Stimulated activated CD8-positive, alpha-beta memory T cell treated with anti-CD3 and anti-CD28 coated beads, Interleukin-12 subunit alpha, Interleukin-12 subunit beta, amount 100 ng/mL, for 1 hour (primary cell): ENCODE measurements around the gene KCNQ1.

Experiments used
- DNase-seq: peaks from one replicate; pipeline ENCODE4 v3.0.0-alpha.2; 2020; ENCODE audit warnings: low read depth

Gene KCNQ1

GRCh38 chr11:2883979-2884815 lies 439.4 kb downstream of the KCNQ1 start:
- no peak for DNase-seq

GRCh38 chr11:2885017-2885677 lies 440.3 kb downstream of the KCNQ1 start:
- no peak for DNase-seq

- DNase-seq = peak; percentile 67
These were observed 440.9 kb downstream of the KCNQ1 start, which contains the start of gene CDKN1C for GRCh38 chr11:2885678-2886081. TSS of gene CDKN1C (minus strand) at chr11:2885775. CDS start at chr11:2885456, 319 bp downstream.

- no peak for DNase-seq
These were observed 441.5 kb downstream of the KCNQ1 start for GRCh38 chr11:2886191-2886894.

GRCh38 chr11:2886936-2887335 lies 442.1 kb downstream of the KCNQ1 start:
- no peak for DNase-seq

GRCh38 chr11:2887515-2888195 lies 442.8 kb downstream of the KCNQ1 start:
- DNase-seq = no peak

- peak; percentile 80 for DNase-seq
These were observed 443.6 kb downstream of the KCNQ1 start for GRCh38 chr11:2888266-2888968.

- DNase-seq = no peak
These were observed 444.8 kb downstream of the KCNQ1 start for GRCh38 chr11:2889362-2890273.

- DNase-seq = no peak
These were observed 445.9 kb downstream of the KCNQ1 start for GRCh38 chr11:2890466-2891294.

- DNase-seq = no peak
These were observed 446.8 kb downstream of the KCNQ1 start for GRCh38 chr11:2891326-2892214.

- DNase-seq = no peak
These were observed 447.6 kb downstream of the KCNQ1 start for GRCh38 chr11:2892215-2892966.

GRCh38 chr11:2892967-2893528 lies 448.2 kb downstream of the KCNQ1 start:
- no peak for DNase-seq

- DNase-seq = no peak
These were observed 449.1 kb downstream of the KCNQ1 start for GRCh38 chr11:2893935-2894334.

GRCh38 chr11:2896047-2896446 lies 451.2 kb downstream of the KCNQ1 start:
- DNase-seq = no peak

- no peak for DNase-seq
These were observed 452.2 kb downstream of the KCNQ1 start for GRCh38 chr11:2897048-2897447.

GRCh38 chr11:2898366-2899079 lies 453.7 kb downstream of the KCNQ1 start:
- peak; percentile 46 for DNase-seq
